ENCODE results near the gene SNAI1.

DNA sequence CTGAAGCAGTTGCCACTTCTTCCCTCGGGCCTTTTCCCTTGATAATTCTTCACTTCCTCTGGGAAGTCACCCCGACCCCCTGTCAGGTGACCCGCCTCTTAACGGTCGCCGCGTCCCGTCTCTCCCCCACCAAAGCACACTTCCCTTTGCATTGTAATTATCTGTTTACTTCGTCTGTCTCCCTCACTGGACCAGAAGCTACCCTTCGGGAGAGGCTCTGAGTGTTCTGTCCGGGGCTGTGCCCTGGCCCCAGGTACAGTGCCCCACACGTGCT is 771 bp upstream of the SNAI1 start:
- no peak for TF ChIP-seq RARB (CRISPR knock-in tag; IDR thresholded peaks at IDR 0.05)
- TF ChIP-seq, protein P1, sequence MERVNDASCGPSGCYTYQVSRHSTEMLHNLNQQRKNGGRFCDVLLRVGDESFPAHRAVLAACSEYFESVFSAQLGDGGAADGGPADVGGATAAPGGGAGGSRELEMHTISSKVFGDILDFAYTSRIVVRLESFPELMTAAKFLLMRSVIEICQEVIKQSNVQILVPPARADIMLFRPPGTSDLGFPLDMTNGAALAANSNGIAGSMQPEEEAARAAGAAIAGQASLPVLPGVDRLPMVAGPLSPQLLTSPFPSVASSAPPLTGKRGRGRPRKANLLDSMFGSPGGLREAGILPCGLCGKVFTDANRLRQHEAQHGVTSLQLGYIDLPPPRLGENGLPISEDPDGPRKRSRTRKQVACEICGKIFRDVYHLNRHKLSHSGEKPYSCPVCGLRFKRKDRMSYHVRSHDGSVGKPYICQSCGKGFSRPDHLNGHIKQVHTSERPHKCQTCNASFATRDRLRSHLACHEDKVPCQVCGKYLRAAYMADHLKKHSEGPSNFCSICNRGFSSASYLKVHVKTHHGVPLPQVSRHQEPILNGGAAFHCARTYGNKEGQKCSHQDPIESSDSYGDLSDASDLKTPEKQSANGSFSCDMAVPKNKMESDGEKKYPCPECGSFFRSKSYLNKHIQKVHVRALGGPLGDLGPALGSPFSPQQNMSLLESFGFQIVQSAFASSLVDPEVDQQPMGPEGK (CRISPR knock-in tag; IDR thresholded peaks at IDR 0.05; ENCODE audit: borderline replicate concordance): no peak
- TF ChIP-seq, protein P2, sequence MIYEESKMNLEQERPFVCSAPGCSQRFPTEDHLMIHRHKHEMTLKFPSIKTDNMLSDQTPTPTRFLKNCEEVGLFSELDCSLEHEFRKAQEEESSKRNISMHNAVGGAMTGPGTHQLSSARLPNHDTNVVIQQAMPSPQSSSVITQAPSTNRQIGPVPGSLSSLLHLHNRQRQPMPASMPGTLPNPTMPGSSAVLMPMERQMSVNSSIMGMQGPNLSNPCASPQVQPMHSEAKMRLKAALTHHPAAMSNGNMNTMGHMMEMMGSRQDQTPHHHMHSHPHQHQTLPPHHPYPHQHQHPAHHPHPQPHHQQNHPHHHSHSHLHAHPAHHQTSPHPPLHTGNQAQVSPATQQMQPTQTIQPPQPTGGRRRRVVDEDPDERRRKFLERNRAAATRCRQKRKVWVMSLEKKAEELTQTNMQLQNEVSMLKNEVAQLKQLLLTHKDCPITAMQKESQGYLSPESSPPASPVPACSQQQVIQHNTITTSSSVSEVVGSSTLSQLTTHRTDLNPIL (CRISPR knock-in tag; IDR thresholded peaks at IDR 0.05; ENCODE audit: low read depth): no peak
- TF ChIP-seq ZNF565 (CRISPR knock-in tag; conservative IDR thresholded peaks at IDR 0.05; ENCODE audit: low read depth): no peak
- no peak for TF ChIP-seq OSR1 (CRISPR knock-in tag; IDR thresholded peaks at IDR 0.05)
- TF ChIP-seq ZNF8 (CRISPR knock-in tag; IDR thresholded peaks at IDR 0.05): no peak
- TF ChIP-seq, protein P3, sequence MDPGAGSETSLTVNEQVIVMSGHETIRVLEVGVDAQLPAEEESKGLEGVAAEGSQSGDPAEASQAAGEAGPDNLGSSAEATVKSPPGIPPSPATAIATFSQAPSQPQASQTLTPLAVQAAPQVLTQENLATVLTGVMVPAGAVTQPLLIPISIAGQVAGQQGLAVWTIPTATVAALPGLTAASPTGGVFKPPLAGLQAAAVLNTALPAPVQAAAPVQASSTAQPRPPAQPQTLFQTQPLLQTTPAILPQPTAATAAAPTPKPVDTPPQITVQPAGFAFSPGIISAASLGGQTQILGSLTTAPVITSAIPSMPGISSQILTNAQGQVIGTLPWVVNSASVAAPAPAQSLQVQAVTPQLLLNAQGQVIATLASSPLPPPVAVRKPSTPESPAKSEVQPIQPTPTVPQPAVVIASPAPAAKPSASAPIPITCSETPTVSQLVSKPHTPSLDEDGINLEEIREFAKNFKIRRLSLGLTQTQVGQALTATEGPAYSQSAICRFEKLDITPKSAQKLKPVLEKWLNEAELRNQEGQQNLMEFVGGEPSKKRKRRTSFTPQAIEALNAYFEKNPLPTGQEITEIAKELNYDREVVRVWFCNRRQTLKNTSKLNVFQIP (CRISPR knock-in tag; IDR thresholded peaks at IDR 0.05; ENCODE audit: borderline replicate concordance, low read depth): no peak
